ENCODE measurements around the gene GNAQ. TPM values are rescaled to one million over a fixed set of nuclear protein-coding genes. Genes with fewer than 3 reads are reported as not detected.
"Not testable (repeated sequence)": the region's sequence is repeated elsewhere in the genome, so short reads cannot be mapped to it uniquely, and the experiment has no call there.

Gene GNAQ
- total RNA-seq, 2 donors from 2014 or later = 20.9 to 27.8 TPM

GRCh38 chr9:77750284-77750683, 281.3 kb downstream of the GNAQ start:
- ATAC-seq = no peak
- no peak for DNase-seq
- intact Hi-C loops (cut with DNase I) = loop anchor here in 1 of 2 donors (5.0 kb wide), 1 partner anchor 313 kb away; no protein-coding TSS in a partner anchor

GRCh38 chr9:77748214-77748772, 283.3 kb downstream of the GNAQ start:
- intact Hi-C loops (cut with DNase I) = no loop called here
- ATAC-seq (no peak), DNase-seq (no peak)

GRCh38 chr9:77747163-77747562, 284.4 kb downstream of the GNAQ start:
- ATAC-seq = no peak
- no peak for DNase-seq
- intact Hi-C loops (cut with DNase I) = no loop called here

- ATAC-seq (no peak), DNase-seq (no peak)
- intact Hi-C loops (cut with DNase I) = no loop called here
Measured at GRCh38 chr9:77744841-77745430, 286.7 kb downstream of the GNAQ start.

GRCh38 chr9:77743386-77743785, 288.2 kb downstream of the GNAQ start:
- intact Hi-C loops (cut with DNase I) = no loop called here
- no peak for ATAC-seq
- DNase-seq = no peak

GRCh38 chr9:77738932-77739331, 292.7 kb downstream of the GNAQ start:
- DNase-seq (no peak), ATAC-seq (no peak)
- intact Hi-C loops (cut with DNase I) = no loop called here

GRCh38 chr9:77735494-77735893, 296.1 kb downstream of the GNAQ start:
- intact Hi-C loops (cut with DNase I) = no loop called here
- peak; percentile 28 for DNase-seq
- ATAC-seq = peak; percentile 57 to 59

- ATAC-seq = no peak
- intact Hi-C loops (cut with DNase I) = no loop called here
- no peak for DNase-seq
Measured at GRCh38 chr9:77731930-77732329, 299.7 kb downstream of the GNAQ start.

GRCh38 chr9:77731008-77731698, 300.5 kb downstream of the GNAQ start:
- DNase-seq = no peak
- intact Hi-C loops (cut with DNase I) = no loop called here
- no peak for ATAC-seq

GRCh38 chr9:77729177-77729576, 302.4 kb downstream of the GNAQ start:
- DNase-seq (no peak), ATAC-seq (no peak)
- intact Hi-C loops (cut with DNase I) = no loop called here

- ATAC-seq = no peak
- no peak for DNase-seq
- intact Hi-C loops (cut with DNase I) = no loop called here
Measured at GRCh38 chr9:77726814-77727213, 304.8 kb downstream of the GNAQ start.

GRCh38 chr9:77726289-77726688, 305.3 kb downstream of the GNAQ start:
- DNase-seq (no peak), ATAC-seq (no peak)
- intact Hi-C loops (cut with DNase I) = no loop called here

GRCh38 chr9:77725820-77726219, 305.8 kb downstream of the GNAQ start:
- ATAC-seq (no peak), DNase-seq (no peak)
- intact Hi-C loops (cut with DNase I) = no loop called here

GRCh38 chr9:77725046-77725694, 306.4 kb downstream of the GNAQ start:
- intact Hi-C loops (cut with DNase I) = no loop called here
- no peak for DNase-seq
- no peak for ATAC-seq

GRCh38 chr9:77721156-77721555, 310.5 kb downstream of the GNAQ start:
- intact Hi-C loops (cut with DNase I); ATAC-seq; DNase-seq: not testable (repeated sequence)

GRCh38 chr9:77719321-77719720, 312.3 kb downstream of the GNAQ start:
- intact Hi-C loops (cut with DNase I) = no loop called here
- no peak for DNase-seq
- no peak for ATAC-seq

- ATAC-seq; DNase-seq; intact Hi-C loops (cut with DNase I): not testable (repeated sequence)
Measured at GRCh38 chr9:77718298-77718640, 313.3 kb downstream of the GNAQ start.

GRCh38 chr9:77717608-77718297, 313.9 kb downstream of the GNAQ start:
- DNase-seq; intact Hi-C loops (cut with DNase I): not testable (repeated sequence)
- ATAC-seq = peak in 1 of 2 donors; percentile 31

GRCh38 chr9:77714077-77714549, 317.5 kb downstream of the GNAQ start:
- ATAC-seq (no peak), DNase-seq (no peak)

More at GRCh38 chr9:77714077-77714549, 317.5 kb downstream of the GNAQ start:
- intact Hi-C loops (cut with DNase I) = no loop called here

Measured in left cardiac atrium (tissue), 4 donors.